Measurements from ENCODE around the gene FCAMR. TPM values are rescaled to one million over a fixed set of nuclear protein-coding genes. Genes with fewer than 3 reads are reported as not detected.

FCAMR gene
- polyA plus RNA-seq, 1 donor (not counting 4 experiments of a cell fraction or from before 2014, with no cell fraction given), result not detected

DNA sequence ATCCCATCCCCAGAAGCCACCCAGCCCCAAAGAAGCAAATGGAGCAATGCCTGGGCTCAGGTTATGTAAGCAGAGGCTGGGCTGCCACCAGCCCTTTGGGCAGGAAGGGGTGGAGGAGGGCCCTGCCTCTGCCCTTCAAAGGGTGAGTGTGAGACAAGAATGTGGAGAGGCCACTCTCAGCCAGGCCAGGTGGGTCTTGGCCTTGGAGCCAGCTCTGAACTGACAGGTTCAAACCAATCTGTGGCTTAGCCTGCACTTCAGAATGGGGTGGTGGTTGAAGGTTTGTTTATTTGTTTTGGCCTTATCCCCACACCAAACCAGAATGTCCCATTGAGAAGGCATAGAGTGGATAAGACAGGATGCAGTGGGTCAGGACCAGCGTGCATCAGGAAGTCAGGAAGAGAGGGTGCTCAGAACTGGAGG lies 32.5 kb upstream of the FCAMR start:
- DNase-seq (ENCODE audit: low read depth, low spot score) (no peak), FAIRE-seq (peak; percentile 63)
- Histone ChIP-seq H4K20me1 (ENCODE audit: control insufficient read depth, extremely low read depth, insufficient read depth, low read length) (no peaks in the 10 kb centered on the region), H3K4me2 (ENCODE audit: control insufficient read depth, extremely low read depth, insufficient read depth, low read depth, low read length) (peak overlapping the region; percentile 53), H3K27ac (ENCODE audit: control insufficient read depth, insufficient read depth, low read length) (peak overlapping the region; percentile 58), H3K27me3 (ENCODE audit: control insufficient read depth, extremely low read depth, insufficient read depth, low read length) (no peaks in the 10 kb centered on the region), H3K9ac (ENCODE audit: control insufficient read depth, extremely low read depth, insufficient read depth, low read length) (no peak overlapping the region), H3K79me2 (ENCODE audit: control insufficient read depth, insufficient read depth, low read length) (no peaks in the 10 kb centered on the region), H3K9me3 (ENCODE audit: control insufficient read depth, low read depth, low read length) (no peaks in the 10 kb centered on the region), H3K4me3 (ENCODE audit: control insufficient read depth in 2 of 3, extremely low read depth in 1 of 3, insufficient read depth in 2 of 3, low read depth in 1 of 3, low read length in 3 of 3) (no peak overlapping the region), H3K9me1 (ENCODE audit: control insufficient read depth, extremely low read depth, insufficient read depth, low read length) (no peaks in the 10 kb centered on the region), H2AFZ (ENCODE audit: control insufficient read depth, low read length) (peak overlapping the region; percentile 58), H3K36me3 (ENCODE audit: control insufficient read depth in 2 of 2, extremely low read depth in 1 of 2, insufficient read depth in 2 of 2, low read length in 2 of 2) (no peaks in the 10 kb centered on the region), H3K4me1 (ENCODE audit: control insufficient read depth, extremely low read depth, insufficient read depth, low read length) (peaks cover 58% of the 10 kb centered on the region)
- TF ChIP-seq, protein P1, sequence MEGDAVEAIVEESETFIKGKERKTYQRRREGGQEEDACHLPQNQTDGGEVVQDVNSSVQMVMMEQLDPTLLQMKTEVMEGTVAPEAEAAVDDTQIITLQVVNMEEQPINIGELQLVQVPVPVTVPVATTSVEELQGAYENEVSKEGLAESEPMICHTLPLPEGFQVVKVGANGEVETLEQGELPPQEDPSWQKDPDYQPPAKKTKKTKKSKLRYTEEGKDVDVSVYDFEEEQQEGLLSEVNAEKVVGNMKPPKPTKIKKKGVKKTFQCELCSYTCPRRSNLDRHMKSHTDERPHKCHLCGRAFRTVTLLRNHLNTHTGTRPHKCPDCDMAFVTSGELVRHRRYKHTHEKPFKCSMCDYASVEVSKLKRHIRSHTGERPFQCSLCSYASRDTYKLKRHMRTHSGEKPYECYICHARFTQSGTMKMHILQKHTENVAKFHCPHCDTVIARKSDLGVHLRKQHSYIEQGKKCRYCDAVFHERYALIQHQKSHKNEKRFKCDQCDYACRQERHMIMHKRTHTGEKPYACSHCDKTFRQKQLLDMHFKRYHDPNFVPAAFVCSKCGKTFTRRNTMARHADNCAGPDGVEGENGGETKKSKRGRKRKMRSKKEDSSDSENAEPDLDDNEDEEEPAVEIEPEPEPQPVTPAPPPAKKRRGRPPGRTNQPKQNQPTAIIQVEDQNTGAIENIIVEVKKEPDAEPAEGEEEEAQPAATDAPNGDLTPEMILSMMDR (optimal IDR thresholded peaks at IDR 0.05 in 1 of 3, IDR thresholded peaks at IDR 0.05 in 1 of 3, conservative IDR thresholded peaks at IDR 0.05 in 1 of 3; ENCODE audit: extremely low read depth in 1 of 3, insufficient read depth in 2 of 3, low read length in 3 of 3), result no peak
- no peak for TF ChIP-seq EZH2 (IDR thresholded peaks at IDR 0.05; ENCODE audit: low read length)
- dilution Hi-C loops (cut with MboI; ENCODE audit: extremely low pct_ligation_motif_present, low sequenced_read_pairs), result no loop called here

DNA sequence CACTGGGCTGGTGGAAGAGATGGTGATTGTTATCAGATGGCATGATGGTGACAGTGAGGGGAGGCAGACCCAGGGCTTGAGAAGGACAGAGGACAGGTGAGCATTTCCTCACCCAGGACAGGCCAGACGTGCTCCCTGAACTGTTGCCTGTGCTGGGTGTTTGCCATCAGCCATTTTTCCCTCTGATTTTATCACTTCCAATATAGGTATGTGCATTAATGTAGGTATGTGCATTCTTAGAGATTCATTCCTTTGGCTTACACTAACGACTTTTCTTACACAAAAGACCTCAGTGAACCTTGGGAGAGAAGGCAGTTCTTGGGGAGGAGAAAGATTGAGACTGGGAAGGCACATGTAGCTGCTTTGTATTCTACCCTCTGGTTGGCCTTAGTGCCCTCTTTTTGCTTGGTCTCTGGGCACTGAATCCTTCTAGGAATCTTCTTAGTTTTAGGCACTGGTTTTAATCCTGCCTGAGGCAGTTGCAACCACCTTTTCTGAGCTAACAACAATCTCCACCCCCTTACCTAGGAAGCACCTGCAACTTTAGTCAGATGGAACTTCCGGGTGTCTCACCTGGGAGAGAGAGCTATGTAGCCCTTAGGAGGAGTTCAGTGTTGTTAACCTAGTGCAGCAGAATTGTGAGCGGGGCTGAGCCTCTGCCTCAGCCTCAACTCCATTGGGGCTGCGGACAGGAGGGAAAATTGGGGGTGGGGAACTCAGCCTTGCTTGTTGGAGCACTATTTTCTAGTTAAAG lies 31.4 kb upstream of the FCAMR start:
- peak; percentile 93 for FAIRE-seq

More for the DNA sequence above, 31.4 kb upstream of the FCAMR start:
- peaks cover 51% of the 10 kb centered on the region for H3K4me1 ChIP-seq (ENCODE audit: control insufficient read depth, extremely low read depth, insufficient read depth, low read length)
- no peak overlapping the region for H3K4me3 ChIP-seq (ENCODE audit: control insufficient read depth in 2 of 3, extremely low read depth in 1 of 3, insufficient read depth in 2 of 3, low read depth in 1 of 3, low read length in 3 of 3)
- no peaks in the 10 kb centered on the region for H3K36me3 ChIP-seq (ENCODE audit: control insufficient read depth in 2 of 2, extremely low read depth in 1 of 2, insufficient read depth in 2 of 2, low read length in 2 of 2)
- TF ChIP-seq EZH2 (IDR thresholded peaks at IDR 0.05; ENCODE audit: low read length), result no peak
- TF ChIP-seq, protein P1 (optimal IDR thresholded peaks at IDR 0.05 in 1 of 3, IDR thresholded peaks at IDR 0.05 in 1 of 3, conservative IDR thresholded peaks at IDR 0.05 in 1 of 3; ENCODE audit: extremely low read depth in 1 of 3, insufficient read depth in 2 of 3, low read length in 3 of 3), result no peak
- dilution Hi-C loops (cut with MboI; ENCODE audit: extremely low pct_ligation_motif_present, low sequenced_read_pairs), result no loop called here
- H3K27me3 ChIP-seq (ENCODE audit: control insufficient read depth, extremely low read depth, insufficient read depth, low read length), result no peaks in the 10 kb centered on the region
- DNase-seq (ENCODE audit: low read depth, low spot score), result no peak
- peak overlapping the region; percentile 37 for H3K27ac ChIP-seq (ENCODE audit: control insufficient read depth, insufficient read depth, low read length)
- no peaks in the 10 kb centered on the region for H3K79me2 ChIP-seq (ENCODE audit: control insufficient read depth, insufficient read depth, low read length)
- H3K9ac ChIP-seq (ENCODE audit: control insufficient read depth, extremely low read depth, insufficient read depth, low read length), result no peak overlapping the region
- peak overlapping the region; percentile 53 for H3K4me2 ChIP-seq (ENCODE audit: control insufficient read depth, extremely low read depth, insufficient read depth, low read depth, low read length)
- H3K9me3 ChIP-seq (ENCODE audit: control insufficient read depth, low read depth, low read length), result no peaks in the 10 kb centered on the region
- peak overlapping the region; percentile 24 for H2AFZ ChIP-seq (ENCODE audit: control insufficient read depth, low read length)
- no peaks in the 10 kb centered on the region for H4K20me1 ChIP-seq (ENCODE audit: control insufficient read depth, extremely low read depth, insufficient read depth, low read length)
- no peaks in the 10 kb centered on the region for H3K9me1 ChIP-seq (ENCODE audit: control insufficient read depth, extremely low read depth, insufficient read depth, low read length)

Data from keratinocyte (primary cell).